DMS153 treated with DMSO at 0.1 percent for 48 hours (cell line): ENCODE measurements around the gene TRAF3IP3.
"Not testable (repeated sequence)": the region's sequence is repeated elsewhere in the genome, so short reads cannot be mapped to it uniquely, and the experiment has no call there.

Experiments used
- DNase-seq: peaks from one replicate; lab custom pipeline; 2025; ENCODE audit not compliant: unreplicated experiment; lab: John Stamatoyannopoulos, UW

Gene TRAF3IP3

DNA sequence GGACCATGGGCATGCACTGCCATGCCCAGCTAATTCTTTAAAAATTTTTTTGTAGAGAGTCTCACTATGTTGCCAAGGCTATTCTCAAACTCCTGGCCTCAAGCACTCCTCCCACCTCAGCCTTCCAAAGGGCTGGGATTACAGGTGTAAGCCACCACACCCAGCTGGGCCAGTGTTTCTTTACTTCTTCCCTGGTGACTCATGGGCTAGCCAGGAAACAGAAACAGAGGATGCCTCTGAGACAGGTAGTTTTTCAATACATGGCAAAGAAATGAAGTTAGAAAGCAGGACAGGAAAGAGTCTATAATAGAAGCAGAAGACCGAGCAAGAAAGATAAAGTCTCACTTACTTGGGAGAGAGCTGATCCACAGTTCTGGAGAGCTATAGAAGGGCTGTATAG, 36.1 kb downstream of the TRAF3IP3 start:
- DNase-seq: no peak

DNA sequence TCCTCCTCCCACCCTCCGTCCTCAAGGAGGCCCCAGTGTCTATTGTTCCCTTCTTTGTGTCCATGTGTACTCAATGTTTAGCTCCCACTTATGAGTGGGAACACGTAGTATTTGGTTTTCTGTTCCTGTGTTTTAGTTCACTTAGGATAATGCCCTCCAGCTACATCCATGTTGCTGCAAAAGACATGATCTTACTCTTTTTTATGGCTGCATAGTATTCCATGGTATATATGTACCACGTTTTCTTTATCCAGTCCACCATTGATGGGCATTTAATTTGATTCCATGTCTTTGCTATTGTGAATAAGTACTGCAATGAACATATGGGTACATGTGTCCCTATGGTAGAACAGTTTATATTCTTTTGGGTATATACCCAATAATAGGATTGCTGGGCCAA, 37.9 kb downstream of the TRAF3IP3 start:
- DNase-seq: not testable (repeated sequence)

GRCh38 chr1:209797978-209798639, 42.3 kb downstream of the TRAF3IP3 start:
- no peak for DNase-seq

GRCh38 chr1:209800984-209801834, 45.4 kb downstream of the TRAF3IP3 start:
- DNase-seq: no peak

DNA sequence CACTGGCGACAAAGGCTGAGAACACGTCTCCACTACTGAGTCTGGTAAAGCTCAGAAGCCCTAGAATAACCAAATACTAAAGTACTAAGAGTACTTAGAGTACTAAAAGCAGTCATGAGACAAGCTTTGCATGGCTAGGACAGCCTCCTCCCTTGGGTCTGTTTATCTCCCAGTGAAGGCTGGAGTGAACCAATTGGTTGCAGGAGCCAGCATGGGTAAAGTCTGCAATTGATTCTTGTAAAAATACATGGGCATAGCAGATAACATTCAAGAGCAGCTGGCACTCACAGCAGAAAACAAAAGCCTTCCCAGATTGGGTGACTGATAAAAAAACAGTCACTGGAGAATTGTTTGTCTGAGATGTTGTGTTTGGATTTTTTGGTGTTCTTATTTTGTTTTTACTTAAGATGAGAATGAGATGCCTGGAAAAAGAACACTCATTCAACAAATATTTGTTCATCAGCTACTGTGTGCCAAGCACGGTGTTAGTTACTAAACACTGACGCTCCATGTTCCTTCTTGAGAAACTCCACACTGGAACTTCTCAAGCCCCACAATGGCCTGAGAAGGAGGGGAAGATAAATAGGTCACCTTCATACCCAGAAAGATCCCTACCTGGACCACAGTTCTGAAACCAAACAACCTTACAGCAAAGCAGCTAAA, 46.4 kb downstream of the TRAF3IP3 start:
- peak; percentile 58 for DNase-seq

GRCh38 chr1:209802780-209803152, 46.9 kb downstream of the TRAF3IP3 start:
- DNase-seq: no peak

DNA sequence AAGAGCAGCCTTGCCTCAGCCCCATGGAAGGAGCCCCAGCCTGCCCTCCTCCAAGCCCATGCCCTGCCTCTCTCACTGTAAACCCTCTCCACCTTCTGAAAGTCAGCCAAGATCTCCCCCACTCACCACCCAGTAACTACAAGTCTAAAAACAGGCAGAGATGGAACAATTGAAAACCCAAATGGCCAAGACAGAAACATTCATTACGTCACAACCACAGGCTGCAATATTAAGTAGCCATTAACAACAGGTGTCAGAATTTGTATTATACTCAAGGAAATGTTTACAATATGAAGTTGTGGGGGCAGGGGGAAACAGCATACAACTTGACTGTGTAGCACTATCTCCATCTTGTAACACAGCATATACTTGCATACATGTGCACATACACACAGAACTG, 47.7 kb downstream of the TRAF3IP3 start:
- DNase-seq: no peak

- DNase-seq: no peak
These were observed 49.5 kb downstream of the TRAF3IP3 start for GRCh38 chr1:209805341-209805781.

GRCh38 chr1:209805875-209806760, 50.3 kb downstream of the TRAF3IP3 start, which contains the start of gene IRF6:
IRF6 (minus strand) TSS chr1:209806142; CDS start chr1:209801413, 4,729 bp downstream.
- peak; percentile 96 for DNase-seq

DNA sequence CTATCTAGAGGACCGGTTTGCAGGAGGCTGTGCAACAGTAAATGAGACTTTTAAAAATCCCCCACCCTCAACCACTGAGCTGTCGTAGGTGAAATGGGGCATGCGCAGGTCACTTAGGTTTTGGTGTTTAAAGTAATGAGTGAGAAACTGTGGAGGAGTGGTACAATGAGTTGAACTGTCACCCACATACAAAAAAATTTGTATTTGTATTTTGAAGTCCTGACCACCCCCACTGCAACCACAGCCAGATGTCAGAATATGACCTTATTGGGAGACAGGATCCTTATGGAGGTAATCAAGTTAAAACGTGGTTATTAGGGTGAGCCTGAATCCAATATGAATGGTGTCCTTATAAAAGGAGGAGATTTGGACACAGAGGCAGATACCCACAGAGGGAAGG, 51.7 kb downstream of the TRAF3IP3 start:
- no peak for DNase-seq

GRCh38 chr1:209808059-209808581, 52.3 kb downstream of the TRAF3IP3 start:
- DNase-seq: peak; percentile 93

- DNase-seq: no peak
These were observed 53.8 kb downstream of the TRAF3IP3 start for GRCh38 chr1:209809611-209810010.

DNA sequence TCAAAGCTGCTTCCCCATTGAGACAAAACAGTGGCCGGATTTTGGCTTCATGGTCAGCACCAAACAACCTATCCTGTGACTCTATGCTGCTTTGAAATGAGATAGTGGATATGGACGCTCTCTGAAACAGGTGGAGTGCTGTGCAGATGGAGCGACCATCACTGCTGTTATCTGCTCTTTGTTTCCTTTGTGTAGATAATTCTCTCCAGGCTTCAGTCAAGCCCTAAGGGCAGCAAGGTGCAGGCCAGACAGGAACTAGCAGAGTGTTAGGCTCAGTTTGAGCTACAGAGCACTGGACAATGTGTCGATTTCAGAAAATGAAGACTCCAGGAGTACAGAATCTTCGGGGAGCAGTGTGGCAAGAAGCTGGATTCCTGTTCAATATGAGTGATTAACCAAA, 54.9 kb downstream of the TRAF3IP3 start:
- no peak for DNase-seq

- DNase-seq: no peak
These were observed 58.0 kb downstream of the TRAF3IP3 start for GRCh38 chr1:209813902-209814301.

GRCh38 chr1:209815490-209815889, 59.6 kb downstream of the TRAF3IP3 start:
- no peak for DNase-seq

DNA sequence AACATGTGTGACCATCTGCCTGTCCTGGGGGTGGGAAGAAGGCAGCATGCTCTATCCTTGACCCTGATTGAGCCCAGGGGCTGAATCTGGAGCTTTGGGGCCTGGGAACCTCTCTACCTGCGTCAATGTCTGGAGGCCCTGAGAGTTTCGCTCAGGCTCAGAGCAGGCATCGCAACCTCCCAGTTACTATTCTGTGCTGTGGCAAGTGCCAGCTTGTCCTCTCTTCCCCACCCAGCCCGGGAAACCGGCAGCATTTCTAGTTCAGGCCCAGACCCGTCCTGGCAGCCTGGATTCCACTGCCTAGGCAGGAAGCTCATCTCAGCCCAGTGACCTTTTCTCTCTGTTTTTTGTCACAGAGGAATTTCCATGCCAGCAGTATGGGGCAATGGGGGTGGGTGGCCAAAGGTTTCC, 60.1 kb downstream of the TRAF3IP3 start:
- DNase-seq: peak; percentile 85

DNA sequence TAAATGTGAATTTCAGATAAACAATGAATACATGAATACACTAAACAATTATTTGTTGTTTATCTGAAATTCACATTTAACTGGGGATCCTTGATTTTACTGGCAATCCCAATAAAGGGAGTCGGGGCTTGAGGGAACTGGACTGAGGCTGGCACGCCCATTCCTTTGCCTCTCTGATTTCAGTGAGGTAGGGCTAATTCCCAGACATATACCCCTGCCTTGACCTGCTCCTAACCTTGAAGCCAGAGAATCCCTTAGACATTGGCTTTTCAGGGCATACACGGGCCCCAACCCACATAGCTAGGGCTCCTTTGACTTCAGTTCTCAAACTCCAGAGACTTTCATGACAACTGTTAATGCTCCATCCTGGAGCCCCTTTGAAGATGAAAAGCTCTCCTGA, 61.1 kb downstream of the TRAF3IP3 start:
- no peak for DNase-seq

- no peak for DNase-seq
These were observed 61.8 kb downstream of the TRAF3IP3 start for GRCh38 chr1:209817691-209818090.

DNA sequence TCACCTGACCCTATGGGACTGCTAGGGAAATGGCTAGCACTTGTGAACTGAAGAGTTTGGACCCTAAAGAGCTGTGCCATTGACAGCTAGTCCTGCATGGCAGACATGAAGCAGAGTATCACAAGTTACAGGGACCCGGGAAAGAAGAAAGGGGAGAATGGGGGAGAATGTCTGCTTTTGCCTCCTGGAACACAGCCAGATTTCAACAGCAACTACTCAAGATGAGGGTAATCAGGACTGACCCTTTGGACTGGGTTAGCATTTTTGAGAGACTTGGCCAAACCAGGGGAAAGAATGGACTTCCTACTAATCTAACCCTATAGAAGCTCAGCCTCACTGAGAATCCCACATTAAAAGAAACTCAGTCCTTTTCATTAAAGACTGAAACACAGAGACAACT, 63.2 kb downstream of the TRAF3IP3 start:
- DNase-seq: no peak

DNA sequence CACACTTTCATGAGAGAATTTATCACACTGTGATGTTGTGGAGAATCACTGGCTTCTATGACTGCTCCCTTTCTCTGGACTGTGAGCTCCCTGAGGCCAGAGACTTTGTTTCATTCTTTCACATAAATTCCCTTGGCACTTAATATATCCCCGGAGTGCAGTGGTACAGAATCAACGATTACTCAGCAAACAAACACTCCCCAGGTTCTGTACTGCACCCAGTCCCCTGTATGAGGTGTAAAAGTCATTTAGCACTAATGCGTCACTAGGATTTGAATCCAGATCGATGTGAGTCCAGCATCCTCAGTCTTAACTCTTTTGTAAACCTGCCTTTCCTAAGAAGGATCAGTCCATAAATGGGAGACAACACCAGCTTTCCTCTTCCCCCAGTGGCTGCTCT, 65.1 kb downstream of the TRAF3IP3 start:
- DNase-seq: no peak

GRCh38 chr1:209822706-209823105, 66.9 kb downstream of the TRAF3IP3 start:
- no peak for DNase-seq
